GM19372 (cell line): ENCODE measurements around the gene KLHL3.
A peak's percentile ranks its signal among the peaks of the same experiment; 100 is the strongest.

Experiments used
- ATAC-seq: cut with Tn5 transposase; IDR thresholded peaks from one replicate; pipeline ENCODE4 v1.9.1; 2021; ENCODE audit warnings: mild to moderate bottlenecking, low read depth, moderate library complexity; ENCODE audit not compliant: unreplicated experiment

KLHL3 gene

GRCh38 chr5:137747848-137748247 is 12.0 kb upstream of the KLHL3 start:
- ATAC-seq, result no peak

DNA sequence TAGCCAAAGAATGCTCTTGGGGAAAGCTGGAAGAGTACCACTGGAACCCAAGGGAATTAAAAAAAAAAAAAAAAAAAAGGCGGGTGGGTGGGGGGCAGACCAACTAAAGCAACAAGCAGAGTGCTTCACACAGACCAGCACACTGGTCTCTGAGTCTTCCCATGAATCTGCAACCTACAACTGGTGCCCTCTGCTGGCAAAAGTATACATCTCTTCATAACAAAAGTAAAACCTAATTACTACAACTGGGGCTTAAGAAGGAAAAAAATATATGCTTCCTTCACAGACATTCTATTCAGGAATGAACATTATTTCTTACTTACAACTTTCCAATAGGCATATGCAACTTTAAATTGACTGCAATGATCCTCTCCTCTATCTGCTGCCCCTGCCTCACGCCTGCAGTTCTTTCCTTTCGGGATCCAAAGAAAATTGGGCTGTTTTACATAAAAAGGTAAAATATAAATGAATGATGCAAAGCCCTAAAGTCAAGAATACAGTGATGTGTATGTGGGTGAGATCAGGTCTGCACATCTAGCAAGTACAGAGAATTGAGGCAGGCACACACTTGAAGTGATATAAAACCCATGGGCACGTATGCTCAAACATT is 7.2 kb upstream of the KLHL3 start:
- ATAC-seq, result no peak

DNA sequence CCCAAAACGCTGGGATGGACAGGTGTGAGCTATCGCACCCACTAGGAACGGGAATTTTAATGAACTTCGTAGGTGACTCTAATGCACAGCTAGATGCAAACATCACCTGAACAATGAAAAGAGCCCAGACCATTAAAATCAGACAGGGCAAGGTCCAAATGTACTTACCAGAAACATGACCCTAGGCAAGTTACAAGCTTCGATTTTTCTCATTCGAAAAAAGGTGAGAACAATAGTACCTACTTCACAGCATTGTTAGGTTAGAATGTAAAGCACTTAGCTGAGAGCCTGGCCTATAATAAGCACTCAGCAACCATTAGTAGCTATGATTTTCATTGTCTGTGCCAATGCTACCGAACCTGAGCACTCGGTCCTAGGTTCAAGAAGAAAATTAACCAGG is 5.8 kb upstream of the KLHL3 start:
- ATAC-seq, result no peak

DNA sequence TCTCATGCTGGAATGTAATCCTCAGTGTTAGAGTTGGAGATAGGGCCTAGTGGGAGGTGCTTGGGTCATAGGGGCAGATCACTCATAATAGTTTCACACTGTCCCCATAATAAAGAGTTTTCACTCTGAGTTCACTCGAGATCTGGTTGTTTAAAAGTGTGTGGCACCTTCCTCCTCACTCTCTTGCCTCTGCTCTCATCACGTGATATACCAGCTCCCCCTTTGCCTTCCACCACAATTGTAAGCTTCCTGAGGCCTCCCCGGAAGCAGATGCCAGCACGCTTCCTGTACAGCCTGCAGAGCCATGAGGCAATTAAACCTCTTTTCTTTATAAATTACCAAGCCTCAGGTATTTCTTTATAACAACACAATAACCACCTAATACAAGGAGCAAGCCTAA is 3.8 kb upstream of the KLHL3 start:
- no peak for ATAC-seq

GRCh38 chr5:137738947-137739346 is 3.1 kb upstream of the KLHL3 start:
- ATAC-seq, result no peak

- ATAC-seq, result no peak
Observed at GRCh38 chr5:137737349-137738131, 1.7 kb upstream of the KLHL3 start.

- no peak for ATAC-seq
Observed at GRCh38 chr5:137736496-137736895, 607 bp upstream of the KLHL3 start.

DNA sequence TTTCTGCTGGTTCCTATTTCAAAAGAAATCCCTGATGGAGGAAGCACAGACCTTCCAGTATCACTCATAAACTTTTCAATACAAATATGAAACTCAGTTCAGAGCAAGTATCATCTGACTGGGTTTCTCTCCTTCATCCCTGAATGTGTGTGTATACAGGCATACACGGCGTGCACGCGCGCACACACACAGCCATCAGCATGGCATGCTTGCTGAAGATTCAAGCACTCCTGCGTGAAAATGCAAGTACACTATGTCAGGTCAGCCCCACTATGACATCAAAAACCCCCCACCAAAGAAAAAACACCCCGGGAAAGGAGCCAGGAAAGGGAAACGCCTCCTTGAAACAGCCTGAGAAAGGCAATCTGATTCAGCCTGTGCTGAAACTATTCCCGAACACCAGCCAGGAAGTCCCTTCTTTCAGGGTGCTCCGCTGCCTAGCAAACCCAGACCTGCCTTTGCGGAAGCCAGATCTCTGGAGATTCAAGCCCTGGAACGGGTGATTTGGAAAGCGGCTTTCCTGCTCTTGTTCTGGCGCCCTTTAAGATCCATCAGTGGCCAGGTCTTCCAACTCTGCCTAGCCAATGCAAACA is 831 bp downstream of the KLHL3 start:
- peak; percentile 6 for ATAC-seq

DNA sequence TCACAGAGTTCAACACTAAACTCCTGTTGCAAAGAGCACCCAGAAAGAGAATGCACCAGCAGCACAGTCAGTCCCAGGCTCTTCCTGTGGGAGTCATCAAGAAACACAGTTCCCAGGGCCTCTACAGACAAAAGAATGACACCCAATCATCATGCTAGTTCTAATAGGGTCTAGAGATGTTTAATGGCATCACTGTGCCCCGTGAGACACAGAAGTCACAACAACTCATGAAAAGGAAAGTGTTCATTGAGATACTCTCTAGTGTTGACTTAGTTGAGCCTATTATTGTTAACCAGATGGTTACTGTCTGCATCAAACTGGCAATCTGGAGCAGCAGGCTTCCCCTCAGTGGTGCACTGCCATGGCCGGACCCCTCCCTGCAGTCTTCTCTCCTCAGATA is 1.6 kb downstream of the KLHL3 start:
- no peak for ATAC-seq

DNA sequence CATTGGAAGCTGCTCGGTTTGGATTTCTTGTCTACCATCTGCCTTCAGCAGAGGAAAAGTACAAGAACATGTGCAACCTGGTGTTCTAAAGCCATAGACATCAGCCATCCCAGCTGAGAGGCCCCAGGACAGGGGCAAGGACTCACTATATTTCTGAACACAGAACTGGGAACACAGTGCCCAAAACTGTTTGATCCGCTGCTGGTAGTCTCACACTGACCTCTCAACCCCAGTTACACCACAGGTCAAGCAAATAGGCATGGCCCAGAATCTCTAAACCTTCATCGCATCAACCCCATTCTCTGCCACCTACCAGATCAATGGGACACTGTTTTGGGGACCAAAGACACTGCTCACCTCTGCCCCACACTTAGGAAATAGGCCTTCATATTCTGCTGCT is 2.0 kb downstream of the KLHL3 start:
- no peak for ATAC-seq

DNA sequence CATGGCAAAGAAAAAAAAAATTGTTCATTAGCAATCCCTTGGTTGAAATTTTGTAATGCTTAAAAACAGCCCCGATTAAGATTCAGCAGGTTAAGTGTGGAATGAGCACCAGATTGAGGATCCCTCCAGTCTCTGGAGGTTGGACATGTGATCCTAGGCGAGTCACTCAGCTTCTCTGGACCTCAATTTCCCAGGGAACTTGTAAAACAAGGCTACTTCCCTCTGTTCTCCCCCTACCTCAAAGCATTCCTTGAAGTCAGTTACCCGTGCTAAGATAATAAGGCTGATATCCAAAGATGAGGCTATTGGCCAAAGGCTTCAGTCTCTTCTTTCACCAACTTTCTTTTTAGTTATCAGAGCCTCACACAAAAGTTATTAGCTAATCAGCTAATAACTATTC is 2.9 kb downstream of the KLHL3 start:
- ATAC-seq, result no peak

DNA sequence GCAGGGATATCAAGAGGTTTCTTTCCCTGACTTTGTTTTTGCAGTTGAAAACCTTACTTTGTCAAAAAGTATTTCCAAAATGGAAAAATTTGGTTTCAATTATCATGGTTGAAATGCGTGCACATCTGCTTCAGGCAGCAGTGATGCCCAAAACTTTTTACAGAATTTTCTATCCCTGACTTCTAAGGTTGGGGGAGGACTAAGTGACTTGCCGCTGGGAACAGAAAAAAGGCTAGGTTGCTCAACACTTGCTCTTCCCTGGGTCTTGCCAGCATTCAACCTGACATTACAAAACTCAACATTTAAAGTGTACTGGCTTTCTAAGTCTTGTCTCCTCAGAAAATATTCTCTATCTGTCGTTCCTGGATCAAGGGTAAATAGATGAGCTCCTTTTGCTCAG is 4.7 kb downstream of the KLHL3 start:
- no peak for ATAC-seq

GRCh38 chr5:137730336-137730735 is 5.6 kb downstream of the KLHL3 start:
- ATAC-seq, result no peak

DNA sequence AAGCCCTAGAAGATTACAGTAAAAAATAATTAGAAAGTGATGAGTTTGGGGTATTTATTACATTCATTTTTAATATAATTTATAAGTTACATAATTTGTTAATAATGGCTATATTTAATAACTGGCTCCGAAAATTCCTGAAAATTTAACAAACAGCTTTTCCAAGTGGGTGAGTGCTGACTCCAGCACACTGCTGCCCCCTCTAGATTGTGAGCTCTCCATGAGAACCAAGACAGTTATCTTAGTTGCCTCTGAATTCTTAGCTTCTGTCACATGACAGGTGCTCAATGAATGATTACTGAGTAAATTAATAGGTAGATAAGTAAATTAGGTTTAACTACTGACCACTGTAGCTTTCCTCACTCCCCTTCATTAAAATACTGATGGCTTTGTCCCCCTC is 7.8 kb downstream of the KLHL3 start:
- no peak for ATAC-seq

GRCh38 chr5:137727623-137728022 is 8.3 kb downstream of the KLHL3 start:
- no peak for ATAC-seq

DNA sequence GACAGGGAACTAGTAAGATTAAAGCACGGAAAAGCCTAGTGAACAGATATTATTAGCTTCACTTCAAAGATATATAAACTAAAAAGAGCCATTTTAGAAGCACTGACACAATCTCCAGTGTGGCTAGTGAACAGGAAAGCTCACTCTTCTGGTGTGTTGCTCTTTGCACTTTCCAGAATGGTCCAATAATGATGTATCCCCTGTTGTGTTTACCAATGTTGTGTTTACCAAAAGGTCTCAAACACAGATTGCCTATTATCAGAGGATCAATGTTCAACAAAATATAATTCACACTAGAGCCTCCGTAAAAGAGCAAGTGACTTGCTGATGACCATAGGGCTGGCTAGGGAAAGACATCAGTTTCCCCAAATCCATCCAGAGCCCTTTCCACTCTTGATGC is 11.6 kb downstream of the KLHL3 start:
- ATAC-seq, result no peak

- no peak for ATAC-seq
Observed at GRCh38 chr5:137718611-137719010, 17.3 kb downstream of the KLHL3 start.

DNA sequence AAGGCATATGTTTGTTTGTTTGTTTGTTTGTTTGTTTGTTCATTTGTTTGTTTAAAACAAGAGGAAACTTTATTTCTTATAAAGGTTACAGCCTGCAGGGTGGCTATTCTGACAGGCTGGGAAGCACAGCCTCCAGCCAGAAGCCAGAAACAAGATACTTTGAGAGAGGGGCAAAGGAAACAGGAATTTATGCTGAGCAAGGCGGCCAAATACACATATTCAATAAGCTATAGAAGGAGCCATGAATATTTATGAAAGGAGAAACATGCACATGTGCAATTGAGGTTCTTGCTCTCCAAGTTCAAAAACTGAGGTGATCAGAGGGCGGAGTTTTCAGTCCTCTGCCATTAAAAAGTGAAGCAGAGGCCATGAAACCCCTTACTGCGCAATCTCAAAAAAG is 19.6 kb downstream of the KLHL3 start:
- ATAC-seq, result no peak

DNA sequence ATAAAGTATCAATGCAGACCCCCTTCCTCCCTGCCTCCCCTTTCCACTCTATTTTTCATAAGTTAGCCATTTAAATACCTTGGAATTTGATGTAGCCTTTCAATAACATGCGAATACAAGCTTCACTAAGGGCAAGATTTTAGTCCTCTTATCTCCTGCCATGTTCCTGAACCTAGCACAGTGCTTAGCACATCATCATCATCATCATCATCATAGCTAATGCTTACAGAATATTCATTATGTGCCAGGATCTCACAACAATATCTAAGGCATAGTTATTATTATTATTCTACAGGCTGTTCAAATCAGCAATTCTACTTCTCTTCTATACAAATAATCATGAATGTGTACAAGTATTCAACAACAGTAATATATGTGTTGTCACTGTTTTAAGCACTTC is 20.4 kb downstream of the KLHL3 start:
- ATAC-seq, result no peak

DNA sequence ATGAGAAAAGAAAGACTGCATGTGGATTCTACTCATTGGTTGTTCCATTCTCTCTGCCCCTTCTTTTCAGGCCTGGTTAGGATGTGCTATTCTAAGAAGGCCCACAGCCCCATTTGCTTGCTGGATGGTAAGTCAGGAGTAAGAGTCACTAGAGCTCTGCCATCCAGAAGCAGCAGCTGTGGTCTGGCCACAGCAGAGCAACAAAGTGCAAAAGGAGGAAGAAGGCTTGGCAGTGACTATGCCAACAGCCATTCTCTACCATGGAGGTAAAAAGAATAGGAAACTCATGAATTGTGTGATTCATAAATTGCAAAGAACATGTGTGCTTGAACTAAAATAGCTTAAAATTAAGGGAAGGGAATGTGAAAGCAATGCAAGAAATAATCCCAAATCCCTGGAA is 20.9 kb downstream of the KLHL3 start:
- ATAC-seq, result no peak

DNA sequence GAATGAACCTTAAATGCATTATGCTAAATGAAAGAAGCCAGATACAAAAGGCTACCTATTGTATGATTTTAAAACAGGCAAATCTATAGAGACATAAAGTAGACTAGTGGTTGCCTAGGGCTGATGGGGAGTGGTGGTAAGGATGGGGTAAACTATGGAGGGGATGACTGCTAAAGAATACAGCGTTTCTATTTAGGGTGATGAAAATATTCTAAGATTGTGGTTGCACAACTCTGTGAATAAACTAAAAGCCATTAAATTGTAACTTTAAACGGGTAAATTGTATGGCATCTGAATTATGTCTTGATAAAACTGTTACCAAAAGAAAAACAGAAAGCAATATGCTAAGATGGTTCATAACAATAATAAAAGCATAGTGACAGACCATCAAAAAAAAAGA is 21.4 kb downstream of the KLHL3 start:
- no peak for ATAC-seq

DNA sequence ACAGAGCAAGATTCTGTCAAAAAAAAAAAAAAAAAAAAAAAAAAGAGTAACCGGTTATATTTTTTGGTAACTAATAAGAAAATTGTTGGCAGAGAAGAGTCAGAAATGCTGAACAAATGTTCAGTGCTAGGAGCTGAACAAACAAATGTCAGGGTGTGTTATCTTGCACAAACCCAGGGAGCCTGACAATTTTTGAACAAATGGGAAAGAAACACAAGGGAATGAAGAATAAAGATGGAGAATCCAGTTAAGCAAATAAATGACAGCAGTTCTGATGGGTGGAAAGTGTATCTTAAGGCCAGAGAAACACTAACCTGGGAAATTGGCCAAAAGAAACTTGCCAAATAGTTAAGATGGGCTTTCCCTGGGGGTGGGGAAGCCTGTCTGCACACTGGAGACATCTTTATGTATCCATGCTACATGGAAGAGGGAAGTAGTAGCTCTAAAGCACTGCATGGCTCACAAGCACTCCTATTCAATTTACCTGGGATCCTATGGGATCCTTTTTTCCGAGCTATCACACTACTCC is 23.7 kb downstream of the KLHL3 start:
- no peak for ATAC-seq
